Glutamatergic neuron (in vitro differentiated cells): ENCODE data around the gene MMP28. TPM values are rescaled to one million over a fixed set of nuclear protein-coding genes. Genes with fewer than 3 reads are reported as not detected.

Experiments used
- DNase-seq: peaks from one replicate; pipeline ENCODE4 v3.0.0; 2022
- H3K27ac Mint-ChIP-seq: one replicate; pipeline ENCODE4 v1.8.0; 2020; ENCODE audit warnings: mild to moderate bottlenecking, mixed read lengths, inconsistent platforms; ENCODE audit not compliant: unreplicated experiment
- H3K27me3 Mint-ChIP-seq: one replicate; pipeline ENCODE4 v1.8.0; 2020; ENCODE audit warnings: mild to moderate bottlenecking, moderate library complexity, mixed read lengths, inconsistent platforms; ENCODE audit not compliant: unreplicated experiment
- H3K36me3 Mint-ChIP-seq: one replicate; pipeline ENCODE4 v1.8.0; 2020; ENCODE audit warnings: mild to moderate bottlenecking, mixed read lengths, inconsistent platforms; ENCODE audit not compliant: unreplicated experiment
- H3K4me1 Mint-ChIP-seq: one replicate; pipeline ENCODE4 v1.8.0; 2020; ENCODE audit warnings: mild to moderate bottlenecking, low read depth, mixed read lengths, inconsistent platforms; ENCODE audit not compliant: unreplicated experiment
- H3K4me3 Mint-ChIP-seq: one replicate; pipeline ENCODE4 v1.8.0; 2020; ENCODE audit warnings: mild to moderate bottlenecking, mixed read lengths, inconsistent platforms; ENCODE audit not compliant: unreplicated experiment
- H3K9me3 Mint-ChIP-seq: one replicate; pipeline ENCODE4 v1.8.0; 2020; ENCODE audit warnings: mild to moderate bottlenecking, moderate library complexity, mixed read lengths, inconsistent platforms; ENCODE audit not compliant: unreplicated experiment
- total RNA-seq: library from RNA; stranded (reverse); fragmentation: NEBNext Ultra II Directional; extraction: Animal tissue kit (Norgen Biotek cat#: 25700); gene quantifications from one replicate; pipeline ENCODE4 v1.2.1, GENCODE V29; 2021; ENCODE audit not compliant: unreplicated experiment
- TF ChIP-seq, protein P1 (sequence below): fragments of 200-600 bp; sonication (generic); IDR thresholded peaks from one replicate; pipeline ENCODE4 v1.5.0; 2021; ENCODE audit not compliant: partially characterized antibody, unreplicated experiment

Gene MMP28
- total RNA-seq, 1 donor from 2014 or later, result 0.49 TPM

DNA sequence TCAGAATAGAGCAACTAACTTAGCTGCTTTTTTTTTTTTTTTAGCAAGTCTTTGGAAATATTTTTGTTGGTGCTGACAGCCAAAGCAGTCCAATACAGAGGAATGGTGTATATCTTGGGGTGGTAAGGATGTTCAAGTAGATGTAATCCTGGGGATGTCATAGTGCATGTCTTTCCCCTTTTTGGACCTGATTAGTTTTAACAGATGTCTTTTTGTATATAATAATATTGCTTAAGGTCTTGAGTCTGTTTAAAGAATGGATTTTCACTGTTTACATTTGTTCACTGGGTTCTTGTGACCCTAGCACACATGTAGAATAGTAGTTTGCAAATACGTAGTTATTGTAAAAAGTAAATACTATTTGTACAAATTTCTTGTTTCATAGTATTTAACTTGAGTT is 21.8 kb upstream of the MMP28 start:
- H3K4me3 Mint-ChIP-seq, result no peak overlapping the region
- no peaks in the 10 kb centered on the region for H3K27me3 Mint-ChIP-seq
- DNase-seq, result no peak
- no peaks in the 10 kb centered on the region for H3K36me3 Mint-ChIP-seq
- no peaks in the 10 kb centered on the region for H3K9me3 Mint-ChIP-seq
- no peak overlapping the region for H3K27ac Mint-ChIP-seq
- TF ChIP-seq, protein P1, sequence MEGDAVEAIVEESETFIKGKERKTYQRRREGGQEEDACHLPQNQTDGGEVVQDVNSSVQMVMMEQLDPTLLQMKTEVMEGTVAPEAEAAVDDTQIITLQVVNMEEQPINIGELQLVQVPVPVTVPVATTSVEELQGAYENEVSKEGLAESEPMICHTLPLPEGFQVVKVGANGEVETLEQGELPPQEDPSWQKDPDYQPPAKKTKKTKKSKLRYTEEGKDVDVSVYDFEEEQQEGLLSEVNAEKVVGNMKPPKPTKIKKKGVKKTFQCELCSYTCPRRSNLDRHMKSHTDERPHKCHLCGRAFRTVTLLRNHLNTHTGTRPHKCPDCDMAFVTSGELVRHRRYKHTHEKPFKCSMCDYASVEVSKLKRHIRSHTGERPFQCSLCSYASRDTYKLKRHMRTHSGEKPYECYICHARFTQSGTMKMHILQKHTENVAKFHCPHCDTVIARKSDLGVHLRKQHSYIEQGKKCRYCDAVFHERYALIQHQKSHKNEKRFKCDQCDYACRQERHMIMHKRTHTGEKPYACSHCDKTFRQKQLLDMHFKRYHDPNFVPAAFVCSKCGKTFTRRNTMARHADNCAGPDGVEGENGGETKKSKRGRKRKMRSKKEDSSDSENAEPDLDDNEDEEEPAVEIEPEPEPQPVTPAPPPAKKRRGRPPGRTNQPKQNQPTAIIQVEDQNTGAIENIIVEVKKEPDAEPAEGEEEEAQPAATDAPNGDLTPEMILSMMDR, result no peak
- peaks cover 1% of the 10 kb centered on the region for H3K4me1 Mint-ChIP-seq

DNA sequence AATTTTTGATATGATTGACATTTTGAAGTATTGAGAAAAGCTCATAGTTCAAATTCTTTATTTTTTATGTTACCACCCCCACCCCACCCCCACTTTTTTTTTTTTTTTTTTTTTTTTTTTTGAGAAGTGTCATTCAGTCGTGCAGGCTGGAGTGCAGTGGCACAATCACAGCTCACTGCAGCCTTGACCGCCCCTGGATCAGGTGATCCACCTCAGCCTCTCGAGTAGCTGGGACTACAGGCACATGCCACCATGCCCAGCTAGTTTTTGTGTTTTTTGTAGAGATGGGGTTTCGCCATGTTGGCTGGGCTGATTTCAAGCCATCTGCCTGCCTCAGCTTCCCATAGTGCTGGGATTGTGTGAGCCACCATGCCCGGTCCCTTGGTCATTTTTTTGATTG is 21.3 kb upstream of the MMP28 start:
- H3K27ac Mint-ChIP-seq, result no peak overlapping the region
- peaks cover 1% of the 10 kb centered on the region for H3K4me1 Mint-ChIP-seq
- TF ChIP-seq, protein P1, result no peak
- no peaks in the 10 kb centered on the region for H3K36me3 Mint-ChIP-seq
- no peak overlapping the region for H3K4me3 Mint-ChIP-seq
- DNase-seq, result no peak
- no peaks in the 10 kb centered on the region for H3K9me3 Mint-ChIP-seq
- H3K27me3 Mint-ChIP-seq, result no peaks in the 10 kb centered on the region

DNA sequence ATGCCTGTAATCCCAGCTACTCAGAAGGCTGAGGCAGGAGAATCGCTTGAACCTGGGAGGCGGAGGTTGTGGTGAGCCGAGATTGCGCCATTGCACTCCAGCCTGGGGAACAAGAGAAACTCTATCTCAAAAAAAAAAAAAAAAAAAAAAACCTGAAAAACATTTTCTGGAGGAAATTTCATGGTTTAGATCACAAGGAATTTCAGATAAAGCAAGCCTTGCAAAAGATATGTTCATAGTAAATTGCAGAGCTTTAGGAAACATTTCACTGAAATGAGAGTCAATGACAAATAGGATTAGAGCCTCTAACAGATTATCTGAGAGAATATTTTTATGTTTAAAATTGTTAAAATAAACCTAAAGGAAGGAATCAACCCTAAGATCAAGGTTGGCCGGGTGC is 17.0 kb upstream of the MMP28 start:
- Mint-ChIP-seq H3K9me3 (peaks cover 2% of the 10 kb centered on the region), H3K27me3 (peaks cover 8% of the 10 kb centered on the region), H3K4me1 (peaks cover 11% of the 10 kb centered on the region), H3K4me3 (no peak overlapping the region), H3K36me3 (no peaks in the 10 kb centered on the region), H3K27ac (no peak overlapping the region)
- no peak for DNase-seq
- TF ChIP-seq, protein P1, result no peak

DNA sequence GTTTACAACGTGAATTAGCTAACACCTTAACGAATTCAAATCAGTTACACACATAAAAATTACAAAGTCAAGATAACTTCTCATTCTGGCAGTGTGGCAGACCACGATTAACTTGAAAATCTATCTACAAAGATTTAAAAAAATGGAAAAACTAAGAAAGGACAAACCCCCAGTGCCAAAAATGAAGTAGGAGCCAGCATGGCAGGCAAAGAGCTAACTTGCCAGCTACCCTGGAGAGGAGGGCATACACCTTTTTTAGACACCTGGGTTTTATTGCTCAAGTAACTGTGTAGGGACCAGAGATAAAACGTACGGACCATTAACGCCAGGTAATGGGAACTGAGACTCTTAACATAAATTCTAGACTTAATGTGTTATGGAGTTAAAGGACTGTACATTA is 16.3 kb upstream of the MMP28 start:
- DNase-seq, result no peak
- no peak overlapping the region for H3K27ac Mint-ChIP-seq
- peaks cover 2% of the 10 kb centered on the region for H3K9me3 Mint-ChIP-seq
- peaks cover 11% of the 10 kb centered on the region for H3K4me1 Mint-ChIP-seq
- H3K36me3 Mint-ChIP-seq, result no peaks in the 10 kb centered on the region
- peaks cover 8% of the 10 kb centered on the region for H3K27me3 Mint-ChIP-seq
- TF ChIP-seq, protein P1, result no peak
- peak overlapping the region; percentile 41 for H3K4me3 Mint-ChIP-seq

DNA sequence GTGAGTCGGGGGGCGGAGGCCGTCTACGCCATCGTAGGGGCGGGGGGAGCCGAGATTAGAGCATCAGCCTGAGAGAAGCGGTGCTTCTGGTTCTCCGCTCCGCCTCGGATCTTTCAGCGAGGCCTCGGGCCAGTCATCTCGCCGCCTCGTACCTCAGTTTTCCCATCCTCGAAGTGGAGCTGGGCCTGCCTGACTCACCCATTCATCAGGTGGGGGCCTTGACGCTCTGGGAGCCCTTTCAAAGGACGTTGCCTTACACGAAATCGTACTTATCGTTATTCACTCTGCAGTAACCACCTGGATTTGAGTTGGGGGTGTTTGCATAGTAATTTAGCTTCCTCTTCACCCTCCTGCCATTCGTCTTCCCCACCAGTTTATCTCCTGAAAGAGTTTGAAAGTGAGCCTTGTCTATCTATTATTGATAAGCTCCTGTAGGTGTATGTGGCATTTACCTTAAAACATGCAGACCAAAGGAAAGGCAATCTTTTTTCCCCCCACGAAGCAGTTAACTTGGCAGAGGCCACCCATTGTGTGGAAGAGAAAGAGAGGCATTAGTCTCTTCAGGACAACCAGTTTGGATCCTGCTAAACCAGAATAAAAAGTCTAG is 14.5 kb upstream of the MMP28 start:
- Mint-ChIP-seq H3K27me3 (peaks cover 8% of the 10 kb centered on the region), H3K36me3 (no peaks in the 10 kb centered on the region), H3K9me3 (peaks cover 2% of the 10 kb centered on the region), H3K4me1 (peaks cover 10% of the 10 kb centered on the region), H3K27ac (peak overlapping the region; percentile 99), H3K4me3 (peak overlapping the region; percentile 96)
- DNase-seq, result no peak
- TF ChIP-seq, protein P1, result no peak
